ENCODE measurements around the gene RPS6KA1. TPM values are rescaled to one million over a fixed set of nuclear protein-coding genes. Genes with fewer than 3 reads are reported as not detected.
"Not testable (repeated sequence)": the region's sequence is repeated elsewhere in the genome, so short reads cannot be mapped to it uniquely, and the experiment has no call there.

RPS6KA1 gene
- total RNA-seq, 1 donor from 2014 or later: 28.3 TPM

GRCh38 chr1:26593385-26593784, 63.8 kb downstream of the RPS6KA1 start:
- DNase-seq (ENCODE audit: low spot score): no peak

- DNase-seq (ENCODE audit: low spot score): not testable (repeated sequence)
These were observed 65.0 kb downstream of the RPS6KA1 start for GRCh38 chr1:26594593-26594992.

GRCh38 chr1:26597629-26598039, 68.1 kb downstream of the RPS6KA1 start:
- no peak for DNase-seq (ENCODE audit: low spot score)

GRCh38 chr1:26598890-26599289, 69.3 kb downstream of the RPS6KA1 start:
- no peak for DNase-seq (ENCODE audit: low spot score)

DNA sequence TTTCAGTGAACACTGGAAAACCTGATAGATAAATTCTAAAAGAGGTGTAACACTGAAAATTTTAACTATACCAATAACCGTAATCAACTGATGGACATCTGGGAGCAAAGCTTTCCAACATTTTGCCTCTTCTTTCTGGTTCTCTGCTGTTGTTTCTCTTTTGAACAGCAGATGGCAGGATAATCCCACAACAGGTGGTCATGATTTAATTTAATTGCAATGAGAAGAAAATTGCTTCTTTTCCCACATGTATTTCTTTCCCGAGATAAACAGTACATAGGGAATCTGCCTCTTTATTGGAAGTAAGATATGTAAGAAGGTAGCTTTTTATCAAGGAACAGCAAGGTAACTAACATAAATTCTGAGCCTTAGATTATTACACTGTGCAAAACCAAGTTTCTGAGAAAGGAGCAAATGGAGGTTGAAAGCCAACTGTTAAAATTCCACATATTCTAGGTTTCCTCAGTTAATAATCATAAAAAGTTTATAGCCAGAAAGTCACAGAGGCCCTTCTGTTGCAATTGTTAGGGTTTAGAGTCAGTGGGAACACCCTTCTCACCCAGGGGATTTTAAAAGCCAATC, 72.9 kb downstream of the RPS6KA1 start:
- DNase-seq (ENCODE audit: low spot score): no peak

DNA sequence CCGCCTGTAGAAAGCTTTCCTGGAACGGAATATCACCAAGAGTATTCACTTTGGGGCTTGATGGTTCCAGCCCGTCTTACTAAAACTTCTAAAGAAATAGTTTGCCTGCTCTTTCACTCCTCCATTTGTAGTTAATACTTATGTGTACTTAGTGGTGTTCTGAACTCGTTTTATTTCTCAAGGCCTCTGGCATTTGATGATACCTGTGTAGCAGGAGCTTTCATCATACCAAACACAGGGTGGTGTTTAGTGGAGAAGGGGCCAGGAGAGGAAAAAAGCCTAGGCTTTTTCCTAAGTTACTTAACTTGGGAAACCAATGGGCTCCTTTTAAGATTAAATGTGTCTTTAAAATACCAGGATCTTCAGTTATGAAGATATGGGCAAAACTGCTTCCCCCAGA, 74.3 kb downstream of the RPS6KA1 start:
- DNase-seq (ENCODE audit: low spot score): no peak

- no peak for DNase-seq (ENCODE audit: low spot score)
These were observed 77.6 kb downstream of the RPS6KA1 start for GRCh38 chr1:26607186-26607585.

- DNase-seq (ENCODE audit: low spot score): no peak
These were observed 79.3 kb downstream of the RPS6KA1 start for GRCh38 chr1:26608895-26609294.

- DNase-seq (ENCODE audit: low spot score): no peak
These were observed 81.2 kb downstream of the RPS6KA1 start for GRCh38 chr1:26610781-26611180.

GRCh38 chr1:26612627-26613026, 83.1 kb downstream of the RPS6KA1 start:
- DNase-seq (ENCODE audit: low spot score): not testable (repeated sequence)

GRCh38 chr1:26614655-26615411, 85.3 kb downstream of the RPS6KA1 start:
- DNase-seq (ENCODE audit: low spot score): no peak

GRCh38 chr1:26616881-26617280, 87.3 kb downstream of the RPS6KA1 start:
- no peak for DNase-seq (ENCODE audit: low spot score)

DNA sequence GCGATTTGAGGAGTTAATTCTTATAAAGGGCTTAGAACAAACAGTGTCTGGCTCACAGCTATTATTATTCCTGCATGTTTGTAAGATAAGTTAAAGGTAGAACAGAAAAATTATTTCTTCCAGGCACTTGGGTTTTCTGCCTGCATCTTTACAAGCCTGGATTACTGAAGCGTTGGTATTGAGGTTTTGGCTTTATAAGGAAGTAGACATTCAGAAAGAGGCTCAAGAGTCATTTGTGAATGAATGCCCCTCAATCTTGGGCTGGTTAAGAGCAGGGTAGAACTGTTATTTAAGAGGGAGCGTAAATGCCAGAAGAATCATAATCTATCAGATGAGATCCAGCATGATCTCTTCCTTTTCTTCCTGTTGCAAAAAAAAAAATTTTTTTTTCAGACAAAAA, 89.0 kb downstream of the RPS6KA1 start:
- DNase-seq (ENCODE audit: low spot score): no peak

Small RNA genes lying within 50 kb of the gene (microRNA-seq; reads per million reads assigned to microRNA genes)
- not detected for gene MIR1976 (ENCODE audit: borderline number of aligned reads)

Other genes with a start within 250 kb of the RPS6KA1 start
- 229 TPM for gene SH3BGRL3, start 249.7 kb upstream of the RPS6KA1 start, total RNA-seq
- 22.2 TPM for gene UBXN11, start 223.1 kb upstream of the RPS6KA1 start, total RNA-seq
- 27.1 TPM for gene CD52, start 211.8 kb upstream of the RPS6KA1 start, total RNA-seq
- 0.06 TPM for gene CRYBG2, start 175.6 kb upstream of the RPS6KA1 start, total RNA-seq
- not detected for gene ZNF683, start 157.0 kb upstream of the RPS6KA1 start, total RNA-seq
- gene LIN28A, start 118.9 kb upstream of the RPS6KA1 start, total RNA-seq: not detected
- 141 TPM for gene DHDDS, start 97.4 kb upstream of the RPS6KA1 start, total RNA-seq
- gene HMGN2, start 57.3 kb upstream of the RPS6KA1 start, total RNA-seq: 151 TPM
- gene ARID1A, start 166.3 kb downstream of the RPS6KA1 start, total RNA-seq: 64.2 TPM

Measured in mesenteric fat pad (tissue), 1 donor.